ENCODE measurements around the gene PGGT1B.
A peak's percentile ranks its signal among the peaks of the same experiment; 100 is the strongest.

The PGGT1B gene

GRCh38 chr5:115296124-115297022 is 33.7 kb upstream of the PGGT1B start, which contains the start of gene CCDC112:
Gene CCDC112 (minus strand): TSS chr5:115296654. CDS start chr5:115296543, 111 bp downstream.
- DNase-seq (ENCODE audit: insufficient read length, low spot score): peak; percentile 77
- no peak for TF ChIP-seq CTCF (IDR thresholded peaks at IDR 0.05; ENCODE audit: insufficient read depth, missing control alignments)
- FAIRE-seq: no peak

GRCh38 chr5:115295777-115296123 is 33.1 kb upstream of the PGGT1B start:
- DNase-seq (ENCODE audit: insufficient read length, low spot score): no peak
- FAIRE-seq: no peak
- TF ChIP-seq CTCF (IDR thresholded peaks at IDR 0.05; ENCODE audit: insufficient read depth, missing control alignments): no peak

- DNase-seq (ENCODE audit: insufficient read length, low spot score) (no peak), FAIRE-seq (no peak)
- no peak for TF ChIP-seq CTCF (IDR thresholded peaks at IDR 0.05; ENCODE audit: insufficient read depth, missing control alignments)
These were observed 28.7 kb upstream of the PGGT1B start for GRCh38 chr5:115291397-115291796.

GRCh38 chr5:115289104-115289503 is 26.4 kb upstream of the PGGT1B start:
- DNase-seq (ENCODE audit: insufficient read length, low spot score) (no peak), FAIRE-seq (no peak)
- no peak for TF ChIP-seq CTCF (IDR thresholded peaks at IDR 0.05; ENCODE audit: insufficient read depth, missing control alignments)

GRCh38 chr5:115284021-115284420 is 21.3 kb upstream of the PGGT1B start:
- FAIRE-seq (no peak), DNase-seq (ENCODE audit: insufficient read length, low spot score) (no peak)
- no peak for TF ChIP-seq CTCF (IDR thresholded peaks at IDR 0.05; ENCODE audit: insufficient read depth, missing control alignments)

- TF ChIP-seq CTCF (IDR thresholded peaks at IDR 0.05; ENCODE audit: insufficient read depth, missing control alignments): no peak
- DNase-seq (ENCODE audit: insufficient read length, low spot score) (no peak), FAIRE-seq (no peak)
These were observed 19.5 kb upstream of the PGGT1B start for GRCh38 chr5:115282131-115282530.

- FAIRE-seq (no peak), DNase-seq (ENCODE audit: insufficient read length, low spot score) (no peak)
- TF ChIP-seq CTCF (IDR thresholded peaks at IDR 0.05; ENCODE audit: insufficient read depth, missing control alignments): no peak
These were observed 11.9 kb upstream of the PGGT1B start for GRCh38 chr5:115274584-115274983.
